Osteoblast (primary cell): ENCODE measurements around the gene CD164L2. TPM values are rescaled to one million over a fixed set of nuclear protein-coding genes. Genes with fewer than 3 reads are reported as not detected.

Experiments
- DNase-seq: peaks from one replicate; pipeline ENCODE4 v3.0.0; 2011; ENCODE audit warnings: low spot score, mixed read lengths; ENCODE audit not compliant: insufficient read length; ENCODE audit errors: missing footprints
- H2AFZ ChIP-seq: 2 replicates; pipeline ENCODE4 v1.6.0; 2011; ENCODE audit warnings: mild to moderate bottlenecking, low read length
- H3K27ac ChIP-seq: 2 replicates; pipeline ENCODE4 v1.5.1; 2011; ENCODE audit warnings: mild to moderate bottlenecking, low read depth, low read length, moderate library complexity
- H3K27me3 ChIP-seq: 2 replicates; pipeline ENCODE4 v1.6.0; 2012; ENCODE audit warnings: mild to moderate bottlenecking, control low read depth, inconsistent platforms, low read length, moderate library complexity; ENCODE audit not compliant: insufficient read depth
- H3K36me3 ChIP-seq: 2 replicates; pipeline ENCODE4 v1.5.1; 2011; ENCODE audit warnings: mild to moderate bottlenecking, low read length, control low read depth, moderate library complexity; ENCODE audit not compliant: insufficient read depth
- H3K4me1 ChIP-seq: 2 replicates; pipeline ENCODE4 v1.5.1; 2011; ENCODE audit warnings: mild to moderate bottlenecking, low read length, control low read depth, moderate library complexity; ENCODE audit not compliant: insufficient read depth
- H3K4me2 ChIP-seq: 2 replicates; pipeline ENCODE4 v1.6.0; 2011; ENCODE audit warnings: mild to moderate bottlenecking, low read length; ENCODE audit not compliant: insufficient read depth
- H3K4me3 ChIP-seq: fragments of 200-600 bp; sonication (generic); 3 replicates; pipeline ENCODE4 v1.5.1; 2012; ENCODE audit warnings: mild to moderate bottlenecking, low read length, inconsistent platforms; ENCODE audit not compliant: insufficient read depth
- H3K79me2 ChIP-seq: 2 replicates; pipeline ENCODE4 v1.6.0; 2012; ENCODE audit warnings: mild to moderate bottlenecking, low read length, control low read depth, inconsistent platforms; ENCODE audit not compliant: insufficient read depth
- H3K9me3 ChIP-seq: 2 replicates; pipeline ENCODE4 v1.5.1; 2011; ENCODE audit warnings: low read depth, low read length, control low read depth
- H4K20me1 ChIP-seq: 2 replicates; pipeline ENCODE4 v1.6.0; 2012; ENCODE audit warnings: mild to moderate bottlenecking, low read length, control low read depth; ENCODE audit not compliant: insufficient read depth
- total RNA-seq: library from RNA; depleted of rRNA; stranded (reverse); fragments of >200 nt; gene quantifications from 2 replicates; pipeline ENCODE4 v1.2.3, GENCODE V29; 2012
- TF ChIP-seq, protein P1 (sequence below): IDR thresholded peaks from 2 replicates; pipeline ENCODE4 v1.5.1; 2011; ENCODE audit warnings: mild to moderate bottlenecking, low read depth, low read length, moderate library complexity; ENCODE audit errors: extremely low read depth

The CD164L2 gene
- total RNA-seq, 1 donor, result not detected

GRCh38 chr1:27423709-27424108 is 40.6 kb upstream of the CD164L2 start:
- no peak for DNase-seq
- no peaks in the 10 kb centered on the region for H4K20me1 ChIP-seq
- no peaks in the 10 kb centered on the region for H3K27me3 ChIP-seq
- H2AFZ ChIP-seq, result no peak overlapping the region
- peaks cover 68% of the 10 kb centered on the region for H3K79me2 ChIP-seq
- TF ChIP-seq, protein P1, sequence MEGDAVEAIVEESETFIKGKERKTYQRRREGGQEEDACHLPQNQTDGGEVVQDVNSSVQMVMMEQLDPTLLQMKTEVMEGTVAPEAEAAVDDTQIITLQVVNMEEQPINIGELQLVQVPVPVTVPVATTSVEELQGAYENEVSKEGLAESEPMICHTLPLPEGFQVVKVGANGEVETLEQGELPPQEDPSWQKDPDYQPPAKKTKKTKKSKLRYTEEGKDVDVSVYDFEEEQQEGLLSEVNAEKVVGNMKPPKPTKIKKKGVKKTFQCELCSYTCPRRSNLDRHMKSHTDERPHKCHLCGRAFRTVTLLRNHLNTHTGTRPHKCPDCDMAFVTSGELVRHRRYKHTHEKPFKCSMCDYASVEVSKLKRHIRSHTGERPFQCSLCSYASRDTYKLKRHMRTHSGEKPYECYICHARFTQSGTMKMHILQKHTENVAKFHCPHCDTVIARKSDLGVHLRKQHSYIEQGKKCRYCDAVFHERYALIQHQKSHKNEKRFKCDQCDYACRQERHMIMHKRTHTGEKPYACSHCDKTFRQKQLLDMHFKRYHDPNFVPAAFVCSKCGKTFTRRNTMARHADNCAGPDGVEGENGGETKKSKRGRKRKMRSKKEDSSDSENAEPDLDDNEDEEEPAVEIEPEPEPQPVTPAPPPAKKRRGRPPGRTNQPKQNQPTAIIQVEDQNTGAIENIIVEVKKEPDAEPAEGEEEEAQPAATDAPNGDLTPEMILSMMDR, result no peak
- H3K4me3 ChIP-seq, result no peak overlapping the region
- H3K4me2 ChIP-seq, result no peak overlapping the region
- peaks cover 21% of the 10 kb centered on the region for H3K4me1 ChIP-seq
- peaks cover 16% of the 10 kb centered on the region for H3K36me3 ChIP-seq
- H3K9me3 ChIP-seq, result no peaks in the 10 kb centered on the region
- no peak overlapping the region for H3K27ac ChIP-seq

- peak overlapping the region; percentile 57 for H3K4me2 ChIP-seq
- TF ChIP-seq, protein P1, result no peak
- no peak overlapping the region for H3K4me3 ChIP-seq
- peak overlapping the region; percentile 70 for H2AFZ ChIP-seq
- H3K4me1 ChIP-seq, result peaks cover 19% of the 10 kb centered on the region
- no peaks in the 10 kb centered on the region for H4K20me1 ChIP-seq
- peak overlapping the region; percentile 87 for H3K27ac ChIP-seq
- peak; percentile 94 for DNase-seq
- no peaks in the 10 kb centered on the region for H3K27me3 ChIP-seq
- no peaks in the 10 kb centered on the region for H3K9me3 ChIP-seq
- H3K79me2 ChIP-seq, result peaks cover 64% of the 10 kb centered on the region
- H3K36me3 ChIP-seq, result peaks cover 44% of the 10 kb centered on the region
These were observed 35.4 kb upstream of the CD164L2 start for GRCh38 chr1:27418326-27419185.

DNA sequence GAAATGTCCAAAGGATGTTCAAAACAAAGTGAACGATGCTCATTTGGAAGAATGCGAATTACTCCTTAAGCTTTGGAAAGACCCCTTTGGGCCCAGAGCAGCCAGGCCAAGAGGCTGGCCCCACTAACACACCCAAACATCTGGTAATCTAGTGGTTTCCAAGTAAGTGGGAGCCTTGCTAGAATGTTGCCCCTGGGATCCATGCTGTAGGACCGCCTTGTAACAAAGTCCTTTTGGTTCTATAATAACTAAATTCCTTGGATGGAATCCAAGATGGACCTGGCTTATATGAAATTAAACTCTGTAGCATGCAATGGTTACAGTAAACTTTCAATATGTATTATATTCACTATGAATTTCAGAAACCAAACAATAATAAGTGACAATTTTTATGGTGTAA is 34.6 kb upstream of the CD164L2 start:
- H3K36me3 ChIP-seq, result peaks cover 52% of the 10 kb centered on the region
- peak overlapping the region; percentile 87 for H3K27ac ChIP-seq
- no peaks in the 10 kb centered on the region for H3K9me3 ChIP-seq
- H3K4me3 ChIP-seq, result no peak overlapping the region
- peaks cover 19% of the 10 kb centered on the region for H3K4me1 ChIP-seq
- TF ChIP-seq, protein P1, result no peak
- peaks cover 61% of the 10 kb centered on the region for H3K79me2 ChIP-seq
- H2AFZ ChIP-seq, result no peak overlapping the region
- H4K20me1 ChIP-seq, result no peaks in the 10 kb centered on the region
- DNase-seq, result no peak
- H3K4me2 ChIP-seq, result peak overlapping the region; percentile 19
- H3K27me3 ChIP-seq, result no peaks in the 10 kb centered on the region

DNA sequence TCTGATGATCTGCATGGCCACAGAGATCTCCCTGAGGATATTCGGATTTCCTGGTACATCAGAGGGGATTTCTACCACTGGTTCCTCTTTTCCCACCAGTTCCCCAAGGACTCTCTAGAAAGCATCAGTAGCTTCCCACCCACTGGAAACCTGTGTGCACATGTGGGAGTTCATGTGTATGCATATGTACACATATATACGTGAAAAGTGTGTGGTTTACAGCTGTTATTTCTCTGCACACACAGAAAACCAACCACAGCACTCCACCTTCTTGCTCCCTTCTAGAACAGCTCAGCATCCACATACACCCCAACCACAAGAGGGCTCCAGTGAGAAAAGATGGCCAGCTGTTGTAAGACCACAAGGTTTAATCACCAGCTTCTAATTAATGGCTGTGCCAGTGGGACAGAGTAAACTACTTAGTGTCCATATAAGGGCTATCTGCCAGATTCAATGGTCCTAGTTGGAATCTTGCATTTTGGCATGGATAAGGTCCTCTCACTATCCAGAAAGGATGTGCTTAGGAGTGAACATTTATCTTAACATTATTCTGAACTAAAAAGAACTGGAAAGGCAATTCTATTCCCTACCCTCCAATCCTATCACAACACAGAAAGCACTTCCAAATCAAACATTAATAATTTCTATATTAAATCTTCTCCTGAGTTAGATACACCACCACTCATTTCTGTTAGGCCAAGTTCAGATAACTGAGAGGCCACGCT is 33.4 kb upstream of the CD164L2 start:
- peaks cover 19% of the 10 kb centered on the region for H3K4me1 ChIP-seq
- peaks cover 57% of the 10 kb centered on the region for H3K79me2 ChIP-seq
- no peak overlapping the region for H3K4me3 ChIP-seq
- peaks cover 62% of the 10 kb centered on the region for H3K36me3 ChIP-seq
- TF ChIP-seq, protein P1, result peak; percentile 85
- no peaks in the 10 kb centered on the region for H3K27me3 ChIP-seq
- no peak overlapping the region for H3K4me2 ChIP-seq
- no peak overlapping the region for H3K27ac ChIP-seq
- H4K20me1 ChIP-seq, result no peaks in the 10 kb centered on the region
- DNase-seq, result peak; percentile 52
- H2AFZ ChIP-seq, result no peak overlapping the region
- no peaks in the 10 kb centered on the region for H3K9me3 ChIP-seq
